Measurements from ENCODE around the gene RALA.

GRCh38 chr7:39683216-39683845 is 60.0 kb downstream of the RALA start:
- TF ChIP-seq CTCF (IDR thresholded peaks at IDR 0.05; ENCODE audit: insufficient read depth, low read length, poor library complexity, severe bottlenecking) (no peak), EZH2phosphoT487 (conservative IDR thresholded peaks at IDR 0.05; ENCODE audit: low read length) (no peak)

Data from SU-DHL-6 (cell line).